HepG2 (cell line): Measurements from ENCODE around the gene KCNIP3. TPM values are rescaled to one million over a fixed set of nuclear protein-coding genes. Genes with fewer than 3 reads are reported as not detected.

Source experiments
- ATAC-seq: fragments of 200-7000 bp; cut with Tn5 transposase; 3 replicates; pipeline ENCODE4 v1.9.1; 2020; ENCODE audit warnings: mild to moderate bottlenecking, moderate library complexity
- BruUV-seq: library from RNA; stranded (reverse); fragments of 400-500 nt; replicated peaks from 2 replicates; lab custom pipeline; 2021; lab: Mats Ljungman, UMichigan
- CTCF ChIA-PET: fragments of 300-600 bp; formaldehyde crosslinking; extraction: SDS; loops from one replicate; lab custom pipeline; 2021; ENCODE audit warnings: low total read pairs, inconsistent platforms, low intra/inter-chr PET ratio; lab: Yijun Ruan, JAX
- POLR2A ChIA-PET: fragments of 350-600 bp; sonication (Branson Sonifier 250); formaldehyde crosslinking; loops from one replicate; lab custom pipeline; 2020; ENCODE audit warnings: antibody characterized with exemption, inconsistent platforms; lab: Yijun Ruan, JAX
- DNase-seq: peaks from one replicate; pipeline ENCODE4 v3.0.0-alpha.2; 2015; ENCODE audit warnings: low spot score
- FAIRE-seq: peaks from 3 replicates; lab custom pipeline; 2011; peaks lifted over from hg19 to GRCh38; lab: Jason Lieb, UNC
- H2AFZ ChIP-seq: one replicate; pipeline ENCODE4 v1.6.1; 2011; ENCODE audit warnings: low read length, inconsistent platforms
- H3K27ac ChIP-seq: fragments of 300-600 bp; 3 replicates; pipeline ENCODE4 v1.8.0; 2011; ENCODE audit warnings: mixed run types, mild to moderate bottlenecking, mixed read lengths, low read length, inconsistent platforms; ENCODE audit not compliant: insufficient read depth; ENCODE audit errors: extremely low read length
- H3K27me3 ChIP-seq, 2 experiments: fragments of 200-600 bp in 1 of 2; 2 replicates in 1 of 2; 3 replicates in 1 of 2; pipeline versions ENCODE4 v1.6.0 to v1.8.0; 2011; ENCODE audit warnings: low read length in 2 of 2, mild to moderate bottlenecking in 2 of 2, moderate library complexity in 2 of 2, inconsistent platforms in 1 of 2; ENCODE audit not compliant: insufficient read depth in 2 of 2, control insufficient read depth in 1 of 2
- H3K36me3 ChIP-seq, 2 experiments: fragments of 200-600 bp in 1 of 2; replicated peaks in 1 of 2; 2 replicates in 1 of 2; 3 replicates in 1 of 2; pipeline versions ENCODE4 v1.5.1 to v1.8.0; 2011; ENCODE audit warnings: low read length in 2 of 2, inconsistent platforms in 1 of 2; ENCODE audit not compliant: insufficient read depth in 2 of 2, control insufficient read depth in 1 of 2
- H3K4me1 ChIP-seq: 2 replicates; pipeline ENCODE4 v1.5.1; 2012; ENCODE audit warnings: low read length, inconsistent platforms; ENCODE audit not compliant: insufficient read depth
- H3K4me2 ChIP-seq: 2 replicates; pipeline ENCODE4 v1.6.0; 2011; ENCODE audit warnings: low read depth, low read length, inconsistent platforms
- H3K4me3 ChIP-seq, 3 experiments: fragments of 200-600 bp in 1 of 3; sonication (generic), shearing (Covaris generic) in 1 of 3; replicated peaks in 1 of 3; 2 replicates each; pipeline ENCODE4 v1.5.1; 2011 to 2016; ENCODE audit warnings: low read length in 3 of 3, inconsistent platforms in 2 of 3, low read depth in 2 of 3, mild to moderate bottlenecking in 2 of 3, control low read depth in 1 of 3, mixed read lengths in 1 of 3; ENCODE audit not compliant: insufficient read depth in 1 of 3
- H3K79me2 ChIP-seq: one replicate; pipeline ENCODE4 v1.6.1; 2011; ENCODE audit warnings: low read length, inconsistent platforms; ENCODE audit not compliant: insufficient read depth
- H3K9ac ChIP-seq: 2 replicates; pipeline ENCODE4 v1.6.0; 2011; ENCODE audit warnings: mild to moderate bottlenecking, low read depth, low read length, inconsistent platforms; ENCODE audit not compliant: insufficient read depth
- H3K9me3 ChIP-seq: 2 replicates; pipeline ENCODE4 v1.5.1; 2012; ENCODE audit warnings: mild to moderate bottlenecking, low read length
- H4K20me1 ChIP-seq: 2 replicates; pipeline ENCODE4 v1.6.0; 2011; ENCODE audit warnings: inconsistent platforms, mild to moderate bottlenecking, low read length, moderate library complexity; ENCODE audit not compliant: insufficient read depth
- BCL6 ChIP-seq: IDR thresholded peaks from 2 replicates; pipeline ENCODE4 v1.6.1; 2016; ENCODE audit warnings: missing genetic modification reagents, missing compliant biosample characterization
- GABPA ChIP-seq, 2 experiments: IDR thresholded peaks; 2 replicates each; pipeline ENCODE4 v1.6.1; 2011 to 2016; ENCODE audit warnings: low read depth in 2 of 2, low read length in 1 of 2, missing biosample characterization in 1 of 2, missing genetic modification characterization in 1 of 2
- KLF15 ChIP-seq: sonication (generic); formaldehyde crosslinking; IDR thresholded peaks from 2 replicates; pipeline ENCODE4 v1.8.1; 2023; ENCODE audit warnings: borderline replicate concordance, mild to moderate bottlenecking, inconsistent platforms, missing genetic modification reagents, mixed read lengths
- MYC ChIP-seq: sonication (generic); formaldehyde crosslinking; IDR thresholded peaks from 2 replicates; pipeline ENCODE4 v1.9.0; 2021; ENCODE audit warnings: missing genetic modification reagents, borderline replicate concordance
- NFE2L1 ChIP-seq: sonication (generic); formaldehyde crosslinking; IDR thresholded peaks from 2 replicates; pipeline ENCODE4 v1.4.0; 2020; ENCODE audit warnings: missing genetic modification reagents, mild to moderate bottlenecking, borderline replicate concordance
- SALL1 ChIP-seq: sonication (generic); formaldehyde crosslinking; IDR thresholded peaks from 2 replicates; pipeline ENCODE4 v1.8.0; 2022; ENCODE audit warnings: mild to moderate bottlenecking, missing genetic modification reagents
- U2AF1 ChIP-seq: fragments of 200-400 bp; formaldehyde crosslinking; optimal IDR thresholded peaks from 2 replicates; pipeline ENCODE3; 2017; ENCODE audit warnings: mild to moderate bottlenecking, low read depth, low read length
- ZBTB49 ChIP-seq: sonication (generic); formaldehyde crosslinking; IDR thresholded peaks from 2 replicates; pipeline ENCODE4 v1.4.0; 2020; ENCODE audit warnings: missing genetic modification reagents, borderline replicate concordance
- ZNF431 ChIP-seq: sonication (generic); formaldehyde crosslinking; IDR thresholded peaks from 2 replicates; pipeline ENCODE4 v1.9.0; 2022; ENCODE audit warnings: missing genetic modification reagents, low read depth, mild to moderate bottlenecking, borderline replicate concordance
- ZNF564 ChIP-seq: sonication (generic); formaldehyde crosslinking; IDR thresholded peaks from 2 replicates; pipeline ENCODE4 v1.8.1; 2023; ENCODE audit warnings: mild to moderate bottlenecking, missing genetic modification reagents
- ZNF674 ChIP-seq: sonication (generic); formaldehyde crosslinking; IDR thresholded peaks from 2 replicates; pipeline ENCODE4 v1.5.0; 2020; ENCODE audit warnings: low read depth, mild to moderate bottlenecking, missing genetic modification reagents
- ZNF780A ChIP-seq: sonication (generic); formaldehyde crosslinking; IDR thresholded peaks from 2 replicates; pipeline ENCODE4 v1.8.0; 2022; ENCODE audit warnings: mild to moderate bottlenecking, missing genetic modification reagents, moderate library complexity
- WGBS: methylation state at CpG from one replicate; pipeline ENCODE4 v1.1.6; 2017; ENCODE audit warnings: low lambda C conversion rate; 5-methylcytosine and 5-hydroxymethylcytosine counted together
- in situ Hi-C: cut with HindIII; loops from 2 replicates; pipeline ENCODE4 v1.10.0; 2017; ENCODE audit warnings: low pct_unique_long_range_greater_than_20kb; ENCODE audit not compliant: extremely low pct_ligation_motif_present
- intact Hi-C: fragments of 100-400 bp; cut with micrococcal nuclease; formaldehyde crosslinking; loops from one replicate; pipeline ENCODE4 v1.10.0; 2022; ENCODE audit not compliant: unreplicated experiment
- polyA plus RNA-seq, 8 experiments: library from polyadenylated mRNA; depleted of rRNA in 3 of 8; stranded (reverse) in 7 of 8; unstranded in 1 of 8; fragments of >200 nt; fragmentation: Illumina TruSeq in 4 of 8; extraction: Trizol in 4 of 8; gene quantifications; 2 replicates each; pipeline versions ENCODE4 v1.2.1 to v1.2.3, GENCODE V29; 2011 to 2016; ENCODE audit warnings: low read depth in 4 of 8, missing spikeins in 1 of 8, mixed read lengths in 1 of 8; ENCODE audit not compliant: insufficient read depth in 1 of 8
- total RNA-seq, 5 experiments: library from RNA; depleted of rRNA; stranded (reverse); fragments of >200 nt; fragmentation: Illumina TruSeq; extraction: Trizol; gene quantifications; 2 replicates each; pipeline ENCODE4 v1.2.3, GENCODE V29; 2016; ENCODE audit warnings: low read depth in 1 of 5
- TF ChIP-seq, protein P1 (sequence below): IDR thresholded peaks from 2 replicates; pipeline ENCODE4 v1.6.1; 2016; ENCODE audit warnings: missing biosample characterization, missing genetic modification reagents, low read depth
- TF ChIP-seq, protein P2 (sequence below): sonication (generic); formaldehyde crosslinking; conservative IDR thresholded peaks from 2 replicates; pipeline ENCODE4 v1.8.0; 2022; ENCODE audit warnings: mild to moderate bottlenecking, moderate library complexity, missing genetic modification reagents
- TF ChIP-seq, protein P3 (sequence below): IDR thresholded peaks from 2 replicates; pipeline ENCODE4 v1.6.1; 2016; ENCODE audit warnings: low read depth, control low read depth

KCNIP3 gene
- total and polyA plus RNA-seq, 2 of the 13 experiments (the other 11 are each of a cell fraction or from before 2014, with no cell fraction given): not detected

DNA sequence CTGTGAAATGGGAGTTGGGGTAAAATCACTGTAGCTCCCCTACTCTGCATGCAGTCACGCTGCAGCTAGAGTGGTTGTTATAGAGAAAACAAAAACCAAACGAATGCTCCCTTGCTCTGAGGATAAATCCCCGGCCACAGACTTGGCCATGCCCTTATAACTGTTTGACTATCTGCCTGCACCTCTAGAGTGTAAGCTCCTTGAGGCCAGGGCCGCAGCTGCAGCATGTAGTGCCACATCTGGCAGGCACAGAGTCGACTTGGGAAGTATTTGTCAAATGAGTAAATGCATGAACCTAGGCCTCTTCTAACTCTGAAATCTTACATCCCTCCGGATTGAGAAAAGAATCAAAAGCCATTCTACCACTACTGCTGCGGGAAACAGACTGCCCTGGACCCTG is 35.9 kb downstream of the KCNIP3 start (continued):
- TF ChIP-seq, protein P1, sequence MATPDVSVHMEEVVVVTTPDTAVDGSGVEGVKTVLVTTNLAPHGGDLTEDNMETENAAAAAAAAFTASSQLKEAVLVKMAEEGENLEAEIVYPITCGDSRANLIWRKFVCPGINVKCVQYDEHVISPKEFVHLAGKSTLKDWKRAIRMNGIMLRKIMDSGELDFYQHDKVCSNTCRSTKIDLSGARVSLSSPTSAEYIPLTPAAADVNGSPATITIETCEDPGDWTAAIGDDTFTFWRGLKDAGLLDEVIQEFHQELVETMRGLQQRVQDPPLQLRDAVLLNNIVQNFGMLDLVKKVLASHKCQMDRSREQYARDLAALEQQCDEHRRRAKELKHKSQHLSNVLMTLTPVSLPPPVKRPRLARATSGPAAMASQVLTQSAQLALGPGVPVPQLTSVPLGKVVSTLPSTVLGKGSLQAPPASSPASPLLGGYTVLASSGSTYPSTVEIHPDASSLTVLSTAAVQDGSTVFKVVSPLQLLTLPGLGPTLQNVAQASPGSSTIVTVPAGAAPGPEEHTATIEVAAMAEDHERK (CRISPR knock-in tag): no peak
- no peak for TF ChIP-seq NFE2L1 (CRISPR knock-in tag)
- no peak for TF ChIP-seq GABPA (IDR thresholded peaks at IDR 0.05; ENCODE audit: low read depth, low read length)
- TF ChIP-seq GABPA (CRISPR knock-in tag; IDR thresholded peaks at IDR 0.05; ENCODE audit: low read depth): no peak
- TF ChIP-seq SALL1: no peak

GRCh38 chr2:95333888-95334338 is 36.8 kb downstream of the KCNIP3 start:
- no peak overlapping the region for H3K4me2 ChIP-seq
- ChIA-PET POLR2A (no interaction called here), CTCF (no interaction called here)
- H3K27ac ChIP-seq: no peak overlapping the region
- H3K4me3 ChIP-seq: no peak overlapping the region
- peaks cover 3 to 35% of the 10 kb centered on the region in 2 experiments; a peak in 4 of 5 replicates for H3K27me3 ChIP-seq
- no peak for FAIRE-seq
- intact Hi-C loops: no loop called here
- H2AFZ ChIP-seq: no peak overlapping the region
- no peak overlapping the region for H3K9ac ChIP-seq
- no peaks in the 10 kb centered on the region for H3K4me1 ChIP-seq
- H3K36me3 ChIP-seq: no peaks in the 10 kb centered on the region
- WGBS: 39% methylated on average over 10 of the region's 11 CpGs
- no peak for ATAC-seq
- no peaks in the 10 kb centered on the region for H4K20me1 ChIP-seq
- H3K9me3 ChIP-seq: no peaks in the 10 kb centered on the region
- in situ Hi-C loops: no loop called here
- no TSS peak for BruUV-seq
- no peaks in the 10 kb centered on the region for H3K79me2 ChIP-seq
- DNase-seq: no peak
- TF ChIP-seq ZNF564 (CRISPR knock-in tag): no peak
- no peak for TF ChIP-seq ZNF674 (CRISPR knock-in tag)
- TF ChIP-seq, protein P2, sequence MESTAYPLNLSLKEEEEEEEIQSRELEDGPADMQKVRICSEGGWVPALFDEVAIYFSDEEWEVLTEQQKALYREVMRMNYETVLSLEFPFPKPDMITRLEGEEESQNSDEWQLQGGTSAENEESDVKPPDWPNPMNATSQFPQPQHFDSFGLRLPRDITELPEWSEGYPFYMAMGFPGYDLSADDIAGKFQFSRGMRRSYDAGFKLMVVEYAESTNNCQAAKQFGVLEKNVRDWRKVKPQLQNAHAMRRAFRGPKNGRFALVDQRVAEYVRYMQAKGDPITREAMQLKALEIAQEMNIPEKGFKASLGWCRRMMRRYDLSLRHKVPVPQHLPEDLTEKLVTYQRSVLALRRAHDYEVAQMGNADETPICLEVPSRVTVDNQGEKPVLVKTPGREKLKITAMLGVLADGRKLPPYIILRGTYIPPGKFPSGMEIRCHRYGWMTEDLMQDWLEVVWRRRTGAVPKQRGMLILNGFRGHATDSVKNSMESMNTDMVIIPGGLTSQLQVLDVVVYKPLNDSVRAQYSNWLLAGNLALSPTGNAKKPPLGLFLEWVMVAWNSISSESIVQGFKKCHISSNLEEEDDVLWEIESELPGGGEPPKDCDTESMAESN (CRISPR knock-in tag): no peak
- no peak for TF ChIP-seq MYC
- TF ChIP-seq ZNF431 (CRISPR knock-in tag): no peak
- TF ChIP-seq U2AF1: no peak
- TF ChIP-seq KLF15 (CRISPR knock-in tag): no peak
- no peak for TF ChIP-seq ZNF780A (CRISPR knock-in tag)
- TF ChIP-seq, protein P3, sequence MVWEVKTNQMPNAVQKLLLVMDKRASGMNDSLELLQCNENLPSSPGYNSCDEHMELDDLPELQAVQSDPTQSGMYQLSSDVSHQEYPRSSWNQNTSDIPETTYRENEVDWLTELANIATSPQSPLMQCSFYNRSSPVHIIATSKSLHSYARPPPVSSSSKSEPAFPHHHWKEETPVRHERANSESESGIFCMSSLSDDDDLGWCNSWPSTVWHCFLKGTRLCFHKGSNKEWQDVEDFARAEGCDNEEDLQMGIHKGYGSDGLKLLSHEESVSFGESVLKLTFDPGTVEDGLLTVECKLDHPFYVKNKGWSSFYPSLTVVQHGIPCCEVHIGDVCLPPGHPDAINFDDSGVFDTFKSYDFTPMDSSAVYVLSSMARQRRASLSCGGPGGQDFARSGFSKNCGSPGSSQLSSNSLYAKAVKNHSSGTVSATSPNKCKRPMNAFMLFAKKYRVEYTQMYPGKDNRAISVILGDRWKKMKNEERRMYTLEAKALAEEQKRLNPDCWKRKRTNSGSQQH (CRISPR knock-in tag): no peak
- TF ChIP-seq BCL6: no peak
- TF ChIP-seq ZBTB49: no peak
